HG03520 (cell line): ENCODE measurements around the gene CEP63.

Experiments
- ATAC-seq: cut with Tn5 transposase; IDR thresholded peaks from one replicate; pipeline ENCODE4 v1.9.1; 2021; ENCODE audit warnings: mild to moderate bottlenecking, moderate library complexity; ENCODE audit not compliant: unreplicated experiment

CEP63 gene

GRCh38 chr3:134622806-134623365 is 137.0 kb downstream of the CEP63 start:
- no peak for ATAC-seq

DNA sequence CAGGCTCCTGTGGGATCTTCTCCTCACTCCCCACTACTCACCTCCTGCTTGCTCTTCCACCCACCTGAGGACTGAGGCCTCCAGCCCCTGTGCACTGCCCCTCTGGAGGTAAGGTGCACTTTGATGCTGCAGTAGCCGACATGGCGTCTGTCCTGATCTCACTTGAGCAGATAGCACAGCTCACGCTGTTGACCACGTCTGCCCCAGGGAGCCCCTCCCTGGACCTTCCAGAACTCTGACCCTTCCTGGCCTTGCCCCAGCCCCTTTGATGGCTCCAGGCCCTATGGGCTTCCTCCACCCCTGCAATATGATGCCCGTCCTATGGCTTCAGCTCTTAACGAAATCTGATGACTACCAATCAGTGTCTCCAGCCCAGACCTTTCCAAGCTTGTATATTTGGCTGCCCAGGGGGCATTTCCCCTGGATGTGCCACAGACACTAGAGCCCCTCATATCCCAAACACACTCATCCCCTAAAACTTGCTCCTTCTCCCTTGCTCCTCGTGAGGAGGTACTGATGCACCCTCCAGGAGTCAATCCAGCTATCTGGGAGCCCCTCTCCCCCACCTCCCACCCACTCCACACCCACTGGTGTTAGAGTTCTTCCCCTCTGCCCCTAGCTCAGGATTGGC is 137.9 kb downstream of the CEP63 start:
- ATAC-seq, result no peak
